Mucosa of descending colon (tissue), 3 donors: ENCODE results near the gene RCOR3. TPM values are rescaled to one million over a fixed set of nuclear protein-coding genes. Genes with fewer than 3 reads are reported as not detected.

ENCODE experiments used
- ATAC-seq: fragments of 200-7000 bp; cut with Tn5 transposase; one replicate; pipeline ENCODE4 v1.9.1; 2020; ENCODE audit warnings: mild to moderate bottlenecking, moderate library complexity
- DNase-seq, 3 donors: peaks; one replicate each; pipeline ENCODE4 v3.0.0-alpha.2; 2020
- H3K36me3 ChIP-seq: fragments of 200-600 bp; one replicate; pipeline ENCODE4 v1.8.0; 2021; ENCODE audit warnings: low read depth, mild to moderate bottlenecking
- H3K4me1 ChIP-seq: fragments of 200-600 bp; one replicate; pipeline ENCODE4 v1.8.0; 2021; ENCODE audit warnings: low read depth, mild to moderate bottlenecking
- H3K4me3 ChIP-seq: fragments of 200-600 bp; one replicate; pipeline ENCODE4 v1.8.0; 2021; ENCODE audit warnings: mild to moderate bottlenecking
- H3K9me3 ChIP-seq: fragments of 200-600 bp; one replicate; pipeline ENCODE4 v1.8.0; 2021; ENCODE audit warnings: mild to moderate bottlenecking
- intact Hi-C, 2 donors: fragments of 100-400 bp; cut with DNase I in 1 of 2; cut with micrococcal nuclease in 1 of 2; formaldehyde crosslinking; loops; one replicate each; pipeline versions ENCODE4 v1.11.0 to v1.11.1; 2022; cut with DNase I, micrococcal nuclease
- total RNA-seq, 3 donors: library from RNA; stranded (reverse); fragmentation: NEBNext Ultra II Directional in 2 of 3; extraction: Animal tissue kit (Norgen Biotek cat#: 25700) in 2 of 3; gene quantifications; one replicate each; pipeline versions ENCODE4 v1.2.1 to v1.2.4, GENCODE V29; 2021 to 2023
- TF ChIP-seq, protein P1 (sequence below): fragments of 200-600 bp; IDR thresholded peaks from one replicate; pipeline ENCODE4 v1.8.0; 2022; ENCODE audit warnings: antibody characterized with exemption, mild to moderate bottlenecking
- donor health status: DM: no; HTN: no; CAD: no; lungs with moderate emphysema.
- donor health status: DM: no; HTN: no; CAD: no.
- donor health status: DM: no; HTN: yes; CAD: no.

RCOR3 gene
- total RNA-seq, 3 donors from 2014 or later, result 41.1 to 68.0 (median 60.4) TPM

GRCh38 chr1:211324992-211325775 is 66.0 kb downstream of the RCOR3 start:
- Histone ChIP-seq H3K4me1 (peaks cover 24% of the 10 kb centered on the region), H3K9me3 (no peaks in the 10 kb centered on the region), H3K4me3 (no peak overlapping the region), H3K36me3 (no peaks in the 10 kb centered on the region)
- peak; percentile 23 for ATAC-seq
- TF ChIP-seq, protein P1, sequence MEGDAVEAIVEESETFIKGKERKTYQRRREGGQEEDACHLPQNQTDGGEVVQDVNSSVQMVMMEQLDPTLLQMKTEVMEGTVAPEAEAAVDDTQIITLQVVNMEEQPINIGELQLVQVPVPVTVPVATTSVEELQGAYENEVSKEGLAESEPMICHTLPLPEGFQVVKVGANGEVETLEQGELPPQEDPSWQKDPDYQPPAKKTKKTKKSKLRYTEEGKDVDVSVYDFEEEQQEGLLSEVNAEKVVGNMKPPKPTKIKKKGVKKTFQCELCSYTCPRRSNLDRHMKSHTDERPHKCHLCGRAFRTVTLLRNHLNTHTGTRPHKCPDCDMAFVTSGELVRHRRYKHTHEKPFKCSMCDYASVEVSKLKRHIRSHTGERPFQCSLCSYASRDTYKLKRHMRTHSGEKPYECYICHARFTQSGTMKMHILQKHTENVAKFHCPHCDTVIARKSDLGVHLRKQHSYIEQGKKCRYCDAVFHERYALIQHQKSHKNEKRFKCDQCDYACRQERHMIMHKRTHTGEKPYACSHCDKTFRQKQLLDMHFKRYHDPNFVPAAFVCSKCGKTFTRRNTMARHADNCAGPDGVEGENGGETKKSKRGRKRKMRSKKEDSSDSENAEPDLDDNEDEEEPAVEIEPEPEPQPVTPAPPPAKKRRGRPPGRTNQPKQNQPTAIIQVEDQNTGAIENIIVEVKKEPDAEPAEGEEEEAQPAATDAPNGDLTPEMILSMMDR, result no peak
- intact Hi-C loops, result loop anchor here (10.0 kb wide), 2 partner anchors 190 to 330 kb away; no protein-coding TSS in a partner anchor
- no peak for DNase-seq

- peak overlapping the region; percentile 52 for H3K4me3 ChIP-seq
- no peaks in the 10 kb centered on the region for H3K9me3 ChIP-seq
- DNase-seq (no peak), ATAC-seq (no peak)
- no peaks in the 10 kb centered on the region for H3K36me3 ChIP-seq
- H3K4me1 ChIP-seq, result peaks cover 33% of the 10 kb centered on the region
- intact Hi-C loops, result loop anchor here (10.0 kb wide), 2 partner anchors 189 to 329 kb away; no protein-coding TSS in a partner anchor
- TF ChIP-seq, protein P1, result no peak
Observed at GRCh38 chr1:211326140-211326527, 67.0 kb downstream of the RCOR3 start.

DNA sequence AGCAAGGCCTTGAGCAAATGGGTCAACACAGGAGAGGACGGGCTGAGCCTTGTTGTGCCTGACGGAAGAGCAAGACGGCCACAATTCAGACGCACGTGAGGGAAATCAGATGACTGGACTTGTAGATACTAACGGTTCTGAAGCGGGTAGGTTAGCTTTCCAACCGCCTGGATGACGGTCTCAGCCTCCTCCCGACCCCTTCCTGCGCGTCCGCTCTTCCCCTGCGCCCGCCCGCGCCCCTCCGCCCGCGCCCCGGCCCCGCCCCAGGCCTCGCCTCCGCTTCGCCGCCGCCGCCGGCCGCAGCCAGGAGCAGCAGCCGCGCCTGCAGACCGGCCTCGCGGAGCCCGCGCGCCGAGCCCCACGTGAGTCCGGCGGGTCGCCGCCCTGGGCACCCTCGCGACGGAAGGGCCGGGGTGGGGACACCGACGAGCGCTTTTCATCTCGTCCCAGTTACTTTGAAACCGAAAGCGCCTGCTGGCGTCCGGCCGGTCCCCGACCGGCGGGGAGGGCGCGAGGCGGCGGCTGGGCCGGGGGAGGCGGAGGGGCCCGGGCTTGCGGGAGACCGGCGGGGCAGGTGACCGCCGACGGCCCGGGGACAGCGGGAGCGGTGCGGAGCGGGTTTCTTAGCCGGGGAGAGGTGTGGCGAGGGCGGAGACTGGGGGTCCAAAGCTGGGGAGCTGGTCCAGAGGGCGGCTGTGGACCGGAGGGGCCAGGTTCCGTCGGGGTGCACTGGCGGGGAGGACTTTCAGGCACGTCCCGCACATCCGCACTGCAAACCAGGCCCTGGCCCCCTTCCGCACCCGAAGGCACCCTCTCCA is 67.6 kb downstream of the RCOR3 start, which contains the start of gene TRAF5:
TSS of gene TRAF5 (plus strand) at position 306 of the 818 bp plus-strand sequence. CDS start 26,407 bp downstream, outside the sequence.
- TF ChIP-seq, protein P1, result no peak
- Histone ChIP-seq H3K36me3 (no peaks in the 10 kb centered on the region), H3K4me1 (peaks cover 37% of the 10 kb centered on the region), H3K4me3 (peak within 1 kb of the TSS; percentile 52), H3K9me3 (no peaks in the 10 kb centered on the region)
- peak; percentile 67 to 81 (median 76) for DNase-seq
- intact Hi-C loops, result loop anchor here (10.0 kb wide), 2 partner anchors 188 to 328 kb away; no protein-coding TSS in a partner anchor
- peak; percentile 71 for ATAC-seq

DNA sequence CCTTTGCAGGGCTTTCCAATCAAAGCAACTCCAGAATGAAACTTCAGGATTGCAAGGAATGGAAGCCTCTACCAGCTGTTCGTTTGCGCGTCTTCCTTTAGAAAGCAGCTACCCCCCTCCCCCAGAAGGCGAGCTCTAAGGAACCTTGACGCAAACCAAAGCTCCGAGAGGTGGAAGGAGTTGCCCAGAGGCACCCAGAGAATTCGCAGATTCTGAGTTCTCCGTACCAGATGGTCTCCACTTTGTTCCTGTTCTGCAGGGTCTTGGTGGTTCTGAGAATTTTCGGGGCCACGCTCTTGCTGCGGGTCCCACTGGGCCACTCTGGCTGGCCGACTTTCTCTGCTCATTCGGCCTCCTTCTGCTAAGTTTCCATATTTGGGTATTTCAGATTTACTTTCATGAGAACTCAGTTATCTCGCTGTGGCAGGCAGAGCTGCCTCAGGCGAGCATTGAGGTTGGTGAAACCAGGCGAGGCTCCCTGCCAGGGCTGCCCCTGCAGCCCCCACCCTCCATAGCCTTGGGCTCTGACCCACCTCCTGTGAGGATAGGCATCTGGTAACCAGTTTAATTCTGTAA is 68.3 kb downstream of the RCOR3 start:
- ATAC-seq (peak; percentile 51), DNase-seq (peak; percentile 54 to 60 (median 60))
- intact Hi-C loops, result loop anchor here (10.0 kb wide), 2 partner anchors 187 to 327 kb away; no protein-coding TSS in a partner anchor
- peaks cover 44% of the 10 kb centered on the region for H3K4me1 ChIP-seq
- H3K9me3 ChIP-seq, result no peaks in the 10 kb centered on the region
- H3K36me3 ChIP-seq, result no peaks in the 10 kb centered on the region
- H3K4me3 ChIP-seq, result peak overlapping the region; percentile 52
- TF ChIP-seq, protein P1, result no peak

GRCh38 chr1:211328084-211328694 is 69.0 kb downstream of the RCOR3 start:
- no peak for ATAC-seq
- intact Hi-C loops, result loop anchor here (10.0 kb wide), 2 partner anchors 187 to 327 kb away; no protein-coding TSS in a partner anchor
- H3K4me3 ChIP-seq, result no peak overlapping the region
- peaks cover 46% of the 10 kb centered on the region for H3K4me1 ChIP-seq
- TF ChIP-seq, protein P1, result no peak
- no peaks in the 10 kb centered on the region for H3K9me3 ChIP-seq
- H3K36me3 ChIP-seq, result no peaks in the 10 kb centered on the region
- no peak for DNase-seq
